ENCODE data around the gene AURKA. TPM values are rescaled to one million over a fixed set of nuclear protein-coding genes. Genes with fewer than 3 reads are reported as not detected.
"Not testable (repeated sequence)": the region's sequence is repeated elsewhere in the genome, so short reads cannot be mapped to it uniquely, and the experiment has no call there.

AURKA gene
- total RNA-seq, 1 donor from 2014 or later, result 1.4 TPM

DNA sequence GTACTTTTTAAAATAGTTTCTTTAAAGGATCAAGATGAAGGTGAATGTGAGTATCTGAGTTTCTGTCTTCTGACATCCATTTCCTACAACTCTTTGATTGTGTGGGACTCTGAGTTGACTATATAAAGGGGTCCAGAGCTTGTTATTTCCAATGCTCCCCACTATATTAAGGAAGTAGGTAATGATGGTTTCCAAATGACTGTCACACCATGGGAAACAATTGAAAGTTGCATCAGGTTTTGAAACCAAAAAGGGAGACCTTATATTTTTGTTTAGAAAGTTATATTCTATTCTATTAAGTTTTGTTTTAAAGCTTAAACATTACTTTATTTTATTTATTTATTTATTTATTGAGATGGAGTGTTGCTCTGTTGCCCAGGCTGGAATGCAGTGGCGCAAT lies 31.2 kb upstream of the AURKA start:
- DNase-seq (ENCODE audit: low spot score) (no peak), ATAC-seq (no peak)
- intact Hi-C loops (cut with DNase I), result no loop called here

DNA sequence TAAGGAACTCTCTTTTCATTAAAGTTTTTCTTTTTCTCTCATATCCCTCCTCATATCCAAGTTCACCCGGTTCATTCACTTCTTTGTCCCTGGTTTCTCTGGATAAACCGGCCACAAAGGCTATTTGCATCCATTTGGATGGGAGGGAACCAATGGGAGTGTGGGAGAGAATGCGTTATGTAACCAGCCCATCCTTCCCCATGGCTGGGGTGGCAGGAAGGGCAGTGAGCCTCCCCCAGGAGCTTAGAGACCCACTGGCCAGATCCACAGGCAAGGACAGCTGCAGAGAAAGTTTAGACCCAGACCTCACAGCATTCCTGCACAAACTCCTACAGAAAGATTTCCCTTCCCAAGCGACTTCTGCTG lies 30.8 kb upstream of the AURKA start:
- intact Hi-C loops (cut with DNase I), result no loop called here
- DNase-seq (ENCODE audit: low spot score) (no peak), ATAC-seq (no peak)

DNA sequence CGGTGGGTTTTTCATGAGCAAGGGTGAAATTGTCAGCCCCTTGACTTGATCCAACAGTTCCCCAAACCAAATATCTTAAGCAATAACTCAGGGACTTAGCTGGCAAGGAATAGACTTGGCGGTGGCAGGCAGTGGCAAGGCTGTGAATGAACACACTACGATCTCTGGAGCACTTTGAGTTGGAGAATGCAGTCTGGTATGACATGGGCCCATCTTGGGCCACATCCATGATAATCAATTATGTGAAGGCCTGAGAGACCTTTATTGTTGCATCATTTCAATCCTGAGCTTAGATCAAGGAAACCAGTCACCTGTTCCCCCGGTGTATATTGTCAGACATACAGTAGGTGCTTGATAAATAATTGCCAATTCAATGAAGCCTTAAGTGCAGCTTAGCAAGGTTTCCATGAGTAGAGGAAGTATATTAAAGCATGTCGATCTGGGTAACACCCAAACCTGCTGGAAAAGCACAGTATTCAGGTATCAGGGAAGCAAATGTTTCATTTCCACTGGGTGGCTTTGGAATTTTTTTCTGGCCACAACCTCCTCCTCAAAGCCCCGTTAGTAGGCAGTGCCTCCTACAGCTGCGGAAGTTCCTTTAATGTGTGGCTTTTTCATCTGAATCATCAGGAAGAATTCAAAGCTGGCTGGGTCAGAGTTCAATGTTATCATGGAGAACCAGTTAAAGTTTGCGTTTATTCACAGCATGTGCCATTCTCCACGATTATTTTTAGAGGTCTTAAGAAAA lies 30.2 kb upstream of the AURKA start:
- ATAC-seq (peak; percentile 34), DNase-seq (ENCODE audit: low spot score) (no peak)
- intact Hi-C loops (cut with DNase I), result no loop called here

DNA sequence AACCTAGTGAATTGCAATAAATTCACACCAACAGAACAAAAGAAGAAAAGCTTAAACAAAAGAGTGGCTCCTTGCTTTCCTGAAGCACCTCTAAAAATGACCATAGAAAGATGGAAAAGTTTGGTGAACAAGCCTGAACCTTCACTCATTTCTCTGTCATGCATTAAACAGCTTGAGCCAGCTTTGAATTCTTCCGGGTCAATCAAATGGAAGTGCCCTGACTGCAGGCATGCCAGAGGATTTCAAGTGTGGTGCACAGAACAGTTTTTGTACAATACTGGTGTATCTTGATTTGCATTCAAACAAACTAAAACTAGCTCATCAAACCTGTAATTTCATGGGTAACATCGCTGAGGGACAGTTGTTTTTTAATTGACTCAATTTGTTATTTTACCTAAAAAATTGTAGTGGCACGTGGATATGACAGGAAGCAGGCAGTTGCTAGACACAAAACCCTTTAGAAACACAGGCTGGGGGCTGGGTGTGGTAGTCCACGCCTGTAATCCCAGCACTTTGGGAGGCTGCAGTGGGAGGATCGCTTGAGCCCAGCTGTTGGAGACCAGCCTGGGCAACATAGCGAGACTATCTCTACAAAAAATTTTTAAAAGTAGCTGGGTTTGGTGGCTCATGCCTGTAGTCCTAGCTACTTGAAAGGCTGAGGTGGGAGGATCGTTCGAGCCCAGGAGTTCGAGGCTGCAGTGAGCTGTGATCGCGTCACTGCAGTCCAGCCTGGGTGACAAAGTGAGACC lies 29.1 kb upstream of the AURKA start:
- ATAC-seq, result no peak
- DNase-seq (ENCODE audit: low spot score), result no peak
- intact Hi-C loops (cut with DNase I), result no loop called here

DNA sequence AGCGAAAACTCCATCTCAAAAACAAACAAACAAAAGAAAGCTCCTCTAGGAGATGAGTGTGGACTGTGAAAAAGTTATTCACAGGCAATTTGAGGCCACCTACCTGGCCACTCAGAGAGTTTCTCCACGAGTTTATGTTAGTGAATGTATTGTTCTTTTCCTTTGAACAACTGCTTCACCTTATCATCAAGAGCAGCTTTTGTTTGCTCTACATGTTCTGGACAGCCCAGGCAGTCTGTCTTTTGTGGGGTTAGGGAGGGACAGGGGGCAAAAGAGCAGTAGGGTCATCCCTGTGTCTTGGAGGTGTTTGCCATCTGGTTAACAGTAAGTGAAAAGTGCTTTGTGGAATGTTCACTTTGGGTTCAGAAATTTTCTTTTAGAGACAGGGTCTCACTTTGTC lies 28.0 kb upstream of the AURKA start:
- intact Hi-C loops (cut with DNase I), result no loop called here
- DNase-seq (ENCODE audit: low spot score) (no peak), ATAC-seq (no peak)

DNA sequence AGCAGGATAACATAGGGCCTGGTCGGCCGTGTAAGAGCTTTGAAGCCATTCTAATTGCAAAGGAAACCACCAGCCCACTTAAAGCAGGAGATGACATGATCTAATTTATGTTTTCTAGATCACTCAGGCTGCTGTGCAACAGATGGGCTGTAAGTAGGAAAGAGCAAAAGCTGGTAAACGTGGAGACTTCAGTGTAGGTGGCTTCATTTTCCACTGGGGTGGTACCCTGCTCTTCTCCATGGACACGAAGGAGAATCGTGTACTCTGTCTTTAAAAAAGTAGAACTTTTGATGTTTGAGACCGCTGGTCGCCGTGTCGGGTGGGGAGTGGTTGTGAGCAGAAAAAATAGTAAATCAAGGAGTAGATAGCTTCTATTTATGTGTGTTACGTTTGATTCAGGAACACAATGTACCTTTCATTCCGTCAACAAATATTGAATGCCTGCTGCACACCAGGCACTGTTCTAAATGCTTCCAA lies 26.4 kb upstream of the AURKA start:
- ATAC-seq (no peak), DNase-seq (ENCODE audit: low spot score) (no peak)
- intact Hi-C loops (cut with DNase I), result no loop called here

DNA sequence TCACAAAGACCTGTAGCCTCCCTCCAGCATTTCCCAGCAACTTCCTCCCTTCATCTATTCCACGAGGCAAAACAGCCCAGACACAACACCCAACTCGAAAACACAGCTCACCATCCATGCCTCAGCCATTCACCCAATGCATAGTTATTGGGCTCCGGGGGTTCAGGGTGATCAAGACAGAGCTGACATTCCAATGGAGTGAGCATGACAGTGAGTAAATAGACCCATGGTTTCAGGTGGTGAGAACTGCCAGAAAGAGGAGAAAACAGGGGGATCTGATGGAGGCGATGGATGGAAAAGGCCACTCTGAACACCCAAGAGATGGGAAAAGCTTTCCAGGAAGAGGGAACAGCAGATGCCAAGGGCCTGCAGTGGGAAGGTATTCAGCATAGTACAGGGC lies 25.9 kb upstream of the AURKA start:
- no peak for ATAC-seq

DNA sequence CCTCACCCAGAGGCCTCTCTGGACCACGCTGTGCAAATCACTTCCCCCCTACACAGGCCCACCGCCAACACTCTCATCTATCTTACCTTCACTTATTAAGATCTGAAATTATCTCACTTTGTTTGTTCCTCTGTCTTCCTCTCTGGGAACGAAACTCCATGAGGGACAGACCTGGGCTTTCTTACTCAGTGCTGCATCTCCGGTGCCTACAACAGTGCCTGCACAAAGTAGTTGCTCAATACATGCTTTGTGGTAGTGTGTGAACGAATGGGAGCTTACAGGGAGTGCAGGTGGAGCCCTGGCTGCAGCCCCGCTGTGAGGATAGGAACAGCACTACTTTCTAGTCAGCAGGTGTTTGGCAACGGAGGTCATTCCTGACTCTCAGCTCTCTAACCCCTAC lies 25.4 kb upstream of the AURKA start:
- intact Hi-C loops (cut with DNase I), result no loop called here
- no peak for DNase-seq (ENCODE audit: low spot score)
- no peak for ATAC-seq

More for the DNA sequence above, 25.9 kb upstream of the AURKA start:
- intact Hi-C loops (cut with DNase I), result no loop called here
- DNase-seq (ENCODE audit: low spot score), result no peak

DNA sequence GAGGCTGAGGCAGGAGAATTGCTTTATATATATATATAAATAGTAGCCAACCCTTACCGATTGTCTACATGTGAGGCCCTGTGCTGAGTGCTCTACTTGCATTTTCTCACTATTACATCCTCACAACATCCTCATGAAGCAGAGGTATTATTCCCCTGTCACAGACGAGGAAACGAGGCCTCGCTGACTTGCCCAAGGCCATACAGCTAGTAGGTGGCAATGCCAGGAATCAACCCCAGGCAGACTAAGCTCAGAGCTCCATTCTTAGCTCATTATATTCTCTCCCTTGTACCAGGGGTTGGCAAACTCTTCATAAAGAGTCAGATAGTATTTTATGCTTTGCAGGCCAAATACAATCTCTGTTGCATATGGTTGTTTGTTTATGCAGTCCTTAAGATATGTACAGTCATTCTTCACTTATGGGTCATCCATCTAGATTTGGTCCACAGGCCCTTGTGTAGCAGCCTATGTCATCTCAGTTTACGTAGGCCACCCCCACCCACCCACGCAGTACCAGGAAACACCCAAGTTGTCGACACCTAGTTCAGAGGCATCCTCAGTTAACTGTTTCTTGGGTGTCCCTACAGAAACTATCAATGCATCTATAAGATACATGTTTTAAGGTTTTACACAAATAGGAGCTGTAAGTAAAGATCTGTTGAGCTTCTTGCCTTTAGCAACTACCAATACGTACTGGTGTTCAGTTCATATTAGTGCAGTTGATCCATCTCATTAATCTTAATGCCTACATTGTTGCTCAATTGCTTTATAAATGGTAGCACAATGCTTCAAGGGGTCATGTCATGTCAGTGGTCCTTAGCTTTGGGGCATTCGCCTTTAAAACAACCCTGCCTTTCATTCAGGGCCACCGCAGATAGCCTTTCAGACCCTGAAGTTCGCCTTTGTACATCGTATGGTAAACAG lies 23.1 kb upstream of the AURKA start:
- intact Hi-C loops (cut with DNase I), result no loop called here
- no peak for DNase-seq (ENCODE audit: low spot score)
- no peak for ATAC-seq

DNA sequence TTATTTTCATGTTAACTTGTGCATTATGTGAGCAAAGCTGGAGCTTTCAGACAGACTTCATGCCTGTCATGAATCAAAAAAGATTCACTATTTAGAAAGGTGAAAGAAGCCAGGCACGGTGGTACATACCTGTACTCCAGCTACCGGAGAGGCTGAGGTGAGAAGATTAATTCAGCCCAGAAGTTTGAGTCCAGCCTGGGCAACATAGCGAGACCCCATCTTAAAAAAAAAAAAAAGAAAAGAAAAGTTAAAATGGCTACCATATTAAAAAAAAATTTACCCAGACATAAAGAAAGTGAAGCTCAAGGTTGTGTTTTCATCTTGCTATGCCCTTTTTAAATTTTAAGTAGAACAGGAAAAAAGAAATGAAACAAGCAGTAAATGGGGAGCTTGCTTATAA lies 20.9 kb upstream of the AURKA start:
- no peak for ATAC-seq
- intact Hi-C loops (cut with DNase I), result no loop called here
- DNase-seq (ENCODE audit: low spot score), result no peak

DNA sequence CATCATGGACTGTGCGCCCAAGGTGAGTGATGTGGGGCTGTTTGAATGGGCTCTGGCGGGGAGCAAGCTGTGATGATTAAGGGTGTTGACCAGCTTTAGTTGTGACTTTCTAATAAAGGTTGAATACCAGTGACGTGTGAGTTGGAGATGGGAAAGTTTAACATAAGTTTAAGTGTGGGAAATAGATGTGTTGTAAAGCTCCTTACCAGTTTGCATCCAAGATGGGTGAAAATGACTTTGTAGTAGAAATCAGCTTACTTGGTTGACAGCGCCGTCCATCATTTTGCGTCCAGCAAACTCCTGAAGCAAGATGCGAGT lies 20.4 kb upstream of the AURKA start:
- ATAC-seq (no peak), DNase-seq (ENCODE audit: low spot score) (no peak)
- intact Hi-C loops (cut with DNase I), result no loop called here

DNA sequence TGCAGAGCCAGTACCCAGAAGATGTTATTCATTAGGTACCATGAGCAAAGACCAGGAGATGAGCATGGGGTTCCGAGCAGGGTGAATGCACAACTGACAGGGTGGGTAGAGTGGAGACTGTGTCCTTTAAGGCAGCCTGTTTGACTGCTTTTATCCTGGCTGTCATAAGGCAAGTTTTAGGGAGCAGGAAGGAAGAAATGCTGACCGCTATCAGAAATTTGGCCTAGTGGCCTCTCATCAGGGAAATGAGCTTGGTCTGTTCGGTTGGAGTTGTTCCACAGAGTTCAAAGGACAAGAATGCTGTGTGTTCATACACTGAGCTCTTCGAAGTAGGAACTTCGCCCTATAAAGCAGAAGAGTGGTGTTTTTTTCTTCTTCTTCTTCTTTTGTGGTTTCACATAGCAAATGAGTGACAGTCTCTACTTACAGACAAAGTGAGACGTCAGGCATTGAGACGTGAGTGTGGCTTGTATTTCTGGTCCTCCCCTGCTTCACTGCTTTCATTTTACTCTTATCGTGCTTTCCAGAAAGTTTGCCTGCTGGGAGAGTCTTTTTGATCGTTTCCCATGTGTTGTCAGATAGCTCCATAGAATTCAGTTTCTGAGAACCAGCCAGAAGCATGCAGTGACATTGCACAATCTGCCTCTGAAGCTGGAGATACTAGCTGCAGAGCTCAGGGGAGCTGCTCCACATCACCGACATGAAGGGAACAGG lies 19.9 kb upstream of the AURKA start, which contains the start of gene CASS4:
CASS4 (plus strand) TSS at position 502 of the 714 bp plus-strand sequence; CDS start at position 701, 199 bp downstream.
- DNase-seq (ENCODE audit: low spot score) (no peak), ATAC-seq (peak; percentile 89)
- intact Hi-C loops (cut with DNase I), result no loop called here

DNA sequence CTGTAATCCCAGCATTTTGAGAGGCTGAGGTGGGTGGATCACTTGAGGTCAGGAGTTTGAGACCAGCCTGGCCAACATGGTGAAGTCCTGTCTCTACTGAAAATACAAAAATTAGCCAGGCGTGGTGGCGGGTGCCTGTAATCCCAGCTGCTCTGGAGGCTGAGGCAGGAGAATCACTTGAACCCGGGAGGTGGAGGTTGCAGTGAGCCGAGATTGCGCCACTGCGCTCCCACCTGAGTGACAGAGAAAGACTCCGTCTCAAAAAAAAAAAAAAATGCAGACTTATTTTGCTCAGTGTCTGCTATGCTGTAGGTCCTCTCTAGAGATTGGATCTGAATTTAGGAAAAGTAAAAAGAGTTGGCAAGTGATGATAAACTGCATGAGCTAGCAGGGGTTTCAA lies 19.3 kb upstream of the AURKA start:
- ATAC-seq; intact Hi-C loops (cut with DNase I); DNase-seq (ENCODE audit: low spot score): not testable (repeated sequence)

DNA sequence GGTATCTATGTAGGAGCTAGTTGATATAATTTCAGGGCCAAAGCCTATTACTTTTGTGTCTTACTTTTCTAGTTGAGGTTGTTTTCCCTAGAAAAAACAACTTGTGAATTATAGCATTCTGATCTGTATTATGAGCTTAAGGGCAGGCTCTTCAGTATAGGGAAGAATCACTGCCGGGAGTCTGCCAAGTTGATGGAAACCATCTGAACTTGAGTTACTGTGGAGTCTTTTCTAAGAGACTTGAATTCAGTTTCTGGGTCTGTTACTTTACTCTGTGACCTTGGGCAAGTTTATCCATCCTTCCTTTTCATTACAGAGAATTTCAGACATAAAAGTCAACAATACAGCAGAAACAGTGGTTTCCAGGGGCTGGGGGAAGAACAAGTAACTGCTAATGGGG lies 17.9 kb upstream of the AURKA start:
- DNase-seq (ENCODE audit: low spot score), result no peak
- ATAC-seq, result no peak
- intact Hi-C loops (cut with DNase I), result no loop called here

DNA sequence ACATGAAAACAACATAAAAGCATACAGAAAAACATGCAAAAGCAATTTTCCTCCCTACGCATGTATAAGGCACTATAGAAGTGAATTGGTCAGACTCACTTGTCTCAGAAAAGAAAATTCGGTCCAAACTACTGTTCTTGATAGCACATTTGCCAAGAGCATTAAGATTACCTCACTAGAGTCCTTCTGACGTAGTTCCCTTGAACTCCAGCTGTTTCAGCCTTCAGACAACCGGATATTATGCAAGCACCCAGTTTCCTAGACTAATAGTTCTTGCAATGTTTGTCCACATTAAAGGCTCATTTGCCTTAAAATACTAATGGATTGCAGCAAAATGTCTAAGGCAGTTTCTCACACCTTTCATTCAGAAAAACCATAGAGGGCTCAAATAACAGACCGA lies 17.5 kb upstream of the AURKA start:
- intact Hi-C loops (cut with DNase I), result no loop called here
- ATAC-seq, result no peak
- no peak for DNase-seq (ENCODE audit: low spot score)

DNA sequence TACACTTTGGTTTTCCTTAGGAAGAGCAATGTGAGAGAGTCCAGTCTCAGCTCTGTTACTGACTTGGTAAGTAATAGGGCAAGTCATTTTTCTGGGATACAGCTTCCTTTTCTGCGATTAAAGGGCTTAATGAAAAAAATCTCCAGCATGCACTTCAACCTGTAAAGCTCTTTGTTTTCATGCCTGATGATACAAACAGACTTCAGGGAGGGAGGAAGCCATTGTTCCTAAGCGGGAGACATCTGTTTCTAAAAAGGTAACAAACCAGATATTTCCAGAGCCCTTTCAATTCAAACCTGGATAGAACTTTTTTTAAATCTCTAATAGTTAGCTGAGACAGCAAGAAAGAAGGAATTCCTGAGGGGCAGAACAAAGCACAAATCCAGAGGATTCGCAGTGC lies 14.9 kb upstream of the AURKA start:
- intact Hi-C loops (cut with DNase I), result no loop called here
- no peak for DNase-seq (ENCODE audit: low spot score)
- no peak for ATAC-seq

DNA sequence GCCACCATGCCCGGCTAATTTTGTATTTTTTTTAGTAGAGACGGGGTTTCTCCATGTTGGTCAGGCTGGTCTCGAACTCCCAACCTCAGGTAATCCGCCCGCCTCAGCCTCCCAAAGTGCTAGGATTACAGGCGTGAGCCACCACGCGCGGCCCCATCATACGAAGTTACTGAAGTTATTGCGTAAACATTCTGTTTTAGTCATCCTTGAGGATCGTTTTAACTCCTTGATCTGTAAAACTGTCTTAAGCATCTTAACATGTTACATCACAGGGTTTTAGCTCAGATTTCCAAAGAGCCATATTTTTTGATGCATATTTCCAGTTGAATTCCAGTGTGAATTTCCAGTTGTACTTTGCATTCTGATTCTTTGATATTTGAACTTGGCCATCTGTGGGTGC lies 13.3 kb upstream of the AURKA start:
- ATAC-seq; intact Hi-C loops (cut with DNase I); DNase-seq (ENCODE audit: low spot score): not testable (repeated sequence)

DNA sequence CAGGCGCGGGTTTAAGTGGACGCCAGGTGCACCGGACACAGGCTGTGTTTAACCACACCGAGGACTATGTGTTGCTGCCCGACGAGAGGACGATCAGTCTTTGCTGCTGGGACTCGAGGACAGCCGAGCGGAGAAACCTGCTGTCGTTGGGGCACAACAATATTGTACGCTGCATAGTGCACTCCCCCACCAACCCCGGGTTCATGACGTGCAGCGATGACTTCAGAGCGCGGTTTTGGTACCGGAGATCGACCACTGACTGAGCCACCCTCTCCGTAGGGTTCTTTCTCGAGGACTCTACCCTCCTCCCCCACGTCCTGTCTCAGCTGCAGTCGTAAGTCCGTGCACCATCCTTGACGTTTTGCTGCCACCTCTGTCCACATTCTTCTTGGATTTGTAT lies 11.4 kb upstream of the AURKA start:
- ATAC-seq (no peak), DNase-seq (ENCODE audit: low spot score) (no peak)
- intact Hi-C loops (cut with DNase I), result no loop called here

DNA sequence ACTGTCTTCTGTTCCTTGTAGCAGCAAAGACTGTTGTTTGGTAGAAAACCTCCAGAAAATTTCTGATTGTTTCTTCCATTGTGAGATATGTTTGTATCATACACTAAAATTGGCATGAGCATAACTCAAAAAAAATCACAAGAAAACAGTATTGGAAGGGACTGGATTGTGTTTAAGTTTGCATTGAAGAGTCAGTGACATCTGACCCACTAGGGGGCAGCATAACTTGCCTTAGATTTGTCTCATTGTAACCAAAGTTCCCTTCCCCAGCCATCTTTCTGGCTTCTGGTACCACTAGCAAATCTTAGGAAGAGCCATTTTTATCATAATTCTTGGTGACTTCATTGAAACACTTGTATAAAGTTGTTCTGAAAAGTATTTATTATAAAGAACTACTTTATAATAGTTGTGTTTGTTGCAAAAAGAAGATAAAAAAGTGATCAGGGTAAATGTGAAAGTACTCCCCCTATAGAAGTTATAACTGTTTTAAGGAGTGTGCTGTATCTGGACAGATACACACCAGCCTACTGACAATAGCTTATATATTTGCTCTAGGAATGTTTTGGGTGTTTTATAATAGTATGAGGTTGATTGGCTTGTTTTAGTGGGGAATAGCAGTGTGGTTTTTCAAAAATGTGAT lies 8.1 kb upstream of the AURKA start:
- DNase-seq (ENCODE audit: low spot score) (no peak), ATAC-seq (no peak)
- intact Hi-C loops (cut with DNase I), result no loop called here

Measured in sciatic nerve (tissue), 2 donors.